GM15510 (cell line): ENCODE measurements around the gene FAM24A.

ENCODE experiments used
- POLR2A ChIP-seq: IDR thresholded peaks from 3 replicates; pipeline ENCODE4 v1.6.1; 2011; ENCODE audit warnings: borderline replicate concordance; ENCODE audit not compliant: insufficient read length; ENCODE audit errors: extremely low read depth

The FAM24A gene

GRCh38 chr10:122910310-122910709 is at the start of gene FAM24A:
Gene FAM24A (plus strand): TSS chr10:122910610. CDS start chr10:122911635, 1,025 bp downstream.
- TF ChIP-seq POLR2A, result no peak

GRCh38 chr10:122861711-122862161 is 48.7 kb upstream of the FAM24A start:
- no peak for TF ChIP-seq POLR2A

GRCh38 chr10:122863216-122864193 is 46.9 kb upstream of the FAM24A start:
- TF ChIP-seq POLR2A, result no peak

GRCh38 chr10:122864194-122864592 is 46.2 kb upstream of the FAM24A start:
- TF ChIP-seq POLR2A, result no peak

GRCh38 chr10:122864901-122865300 is 45.5 kb upstream of the FAM24A start:
- TF ChIP-seq POLR2A, result no peak

GRCh38 chr10:122875843-122876466 is 34.5 kb upstream of the FAM24A start:
- no peak for TF ChIP-seq POLR2A

- no peak for TF ChIP-seq POLR2A
Measured at GRCh38 chr10:122876467-122876855, 33.9 kb upstream of the FAM24A start.

GRCh38 chr10:122877264-122877663 is 33.1 kb upstream of the FAM24A start:
- TF ChIP-seq POLR2A, result no peak

GRCh38 chr10:122878799-122879338 is 31.5 kb upstream of the FAM24A start:
- TF ChIP-seq POLR2A, result no peak

GRCh38 chr10:122879339-122880273 is 30.8 kb upstream of the FAM24A start, which contains the start of gene FAM24B:
Gene FAM24B (minus strand): TSS chr10:122879581. CDS start chr10:122850515, 29,066 bp downstream.
- peak; percentile 63 for TF ChIP-seq POLR2A

- no peak for TF ChIP-seq POLR2A
Measured at GRCh38 chr10:122882766-122883165, 27.6 kb upstream of the FAM24A start.

- TF ChIP-seq POLR2A, result no peak
Measured at GRCh38 chr10:122884166-122884565, 26.2 kb upstream of the FAM24A start.

- no peak for TF ChIP-seq POLR2A
Measured at GRCh38 chr10:122894261-122894944, 16.0 kb upstream of the FAM24A start.
